Measurements from ENCODE around the gene LRBA. TPM values are rescaled to one million over a fixed set of nuclear protein-coding genes. Genes with fewer than 3 reads are reported as not detected.

Gene LRBA
- total and polyA plus RNA-seq, 4 donors, result 8.2 to 69.8 (median 32.8) TPM

- TF ChIP-seq FOXA2 (IDR thresholded peaks at IDR 0.05), result no peak
- TF ChIP-seq, protein P1, sequence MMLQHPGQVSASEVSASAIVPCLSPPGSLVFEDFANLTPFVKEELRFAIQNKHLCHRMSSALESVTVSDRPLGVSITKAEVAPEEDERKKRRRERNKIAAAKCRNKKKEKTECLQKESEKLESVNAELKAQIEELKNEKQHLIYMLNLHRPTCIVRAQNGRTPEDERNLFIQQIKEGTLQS (IDR thresholded peaks at IDR 0.05), result no peak
- no peak for TF ChIP-seq TAF1 (conservative IDR thresholded peaks at IDR 0.05)
- TF ChIP-seq, protein P2, sequence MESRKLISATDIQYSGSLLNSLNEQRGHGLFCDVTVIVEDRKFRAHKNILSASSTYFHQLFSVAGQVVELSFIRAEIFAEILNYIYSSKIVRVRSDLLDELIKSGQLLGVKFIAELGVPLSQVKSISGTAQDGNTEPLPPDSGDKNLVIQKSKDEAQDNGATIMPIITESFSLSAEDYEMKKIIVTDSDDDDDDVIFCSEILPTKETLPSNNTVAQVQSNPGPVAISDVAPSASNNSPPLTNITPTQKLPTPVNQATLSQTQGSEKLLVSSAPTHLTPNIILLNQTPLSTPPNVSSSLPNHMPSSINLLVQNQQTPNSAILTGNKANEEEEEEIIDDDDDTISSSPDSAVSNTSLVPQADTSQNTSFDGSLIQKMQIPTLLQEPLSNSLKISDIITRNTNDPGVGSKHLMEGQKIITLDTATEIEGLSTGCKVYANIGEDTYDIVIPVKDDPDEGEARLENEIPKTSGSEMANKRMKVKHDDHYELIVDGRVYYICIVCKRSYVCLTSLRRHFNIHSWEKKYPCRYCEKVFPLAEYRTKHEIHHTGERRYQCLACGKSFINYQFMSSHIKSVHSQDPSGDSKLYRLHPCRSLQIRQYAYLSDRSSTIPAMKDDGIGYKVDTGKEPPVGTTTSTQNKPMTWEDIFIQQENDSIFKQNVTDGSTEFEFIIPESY (IDR thresholded peaks at IDR 0.05), result no peak
- no peak for TF ChIP-seq SP1 (IDR thresholded peaks at IDR 0.05)
- no peak for TF ChIP-seq EGR1 (IDR thresholded peaks at IDR 0.05; ENCODE audit: low read depth in 2 of 2)
- no peak for TF ChIP-seq JUND (IDR thresholded peaks at IDR 0.05)
- no peak for TF ChIP-seq GABPA (IDR thresholded peaks at IDR 0.05 in 1 of 2, conservative IDR thresholded peaks at IDR 0.05 in 1 of 2)
- no peak for TF ChIP-seq HNF4G (IDR thresholded peaks at IDR 0.05)
- TF ChIP-seq REST (IDR thresholded peaks at IDR 0.05), result no peak
- TF ChIP-seq HNF4A (conservative IDR thresholded peaks at IDR 0.05), result no peak
- TF ChIP-seq RAD21 (IDR thresholded peaks at IDR 0.05), result no peak
- TF ChIP-seq RXRA (IDR thresholded peaks at IDR 0.05), result no peak
- H3K9me3 ChIP-seq (ENCODE audit: control insufficient read depth in 4 of 4, low read length in 3 of 4), result no peaks in the 10 kb centered on the region
- H3K4me3 ChIP-seq (ENCODE audit: low read depth in 1 of 3, low read length in 3 of 3), result no peak overlapping the region
- no peaks in the 10 kb centered on the region for H3K27me3 ChIP-seq (ENCODE audit: control insufficient read depth in 4 of 4, insufficient read depth in 4 of 4, low read length in 3 of 4)
- DNase-seq (ENCODE audit: low spot score), result no peak
- H3K9ac ChIP-seq (ENCODE audit: low read depth in 1 of 2, low read length in 2 of 2), result no peak overlapping the region
- H3K36me3 ChIP-seq (ENCODE audit: control insufficient read depth in 4 of 4, insufficient read depth in 3 of 4, low read depth in 1 of 4, low read length in 3 of 4), result no peaks in the 10 kb centered on the region
- no peak overlapping the region for H3K27ac ChIP-seq (ENCODE audit: low read depth in 1 of 2, low read length in 2 of 2)
- WGBS, result 86% methylated on average over 1 of the region's 1 CpG
- H3K4me1 ChIP-seq (ENCODE audit: control insufficient read depth in 4 of 4, insufficient read depth in 4 of 4, low read length in 3 of 4), result peaks cover 0 to 8% (median 3%) of the 10 kb centered on the region in 4 donors
Measured at GRCh38 chr4:150768497-150768896, 246.6 kb downstream of the LRBA start.

- WGBS, result over 99% methylated on average over 2 of the region's 2 CpGs
- no peaks in the 10 kb centered on the region for H3K9me3 ChIP-seq (ENCODE audit: control insufficient read depth in 4 of 4, low read length in 3 of 4)
- no peak for TF ChIP-seq SP1 (IDR thresholded peaks at IDR 0.05)
- TF ChIP-seq RXRA (IDR thresholded peaks at IDR 0.05), result no peak
- TF ChIP-seq, protein P3, sequence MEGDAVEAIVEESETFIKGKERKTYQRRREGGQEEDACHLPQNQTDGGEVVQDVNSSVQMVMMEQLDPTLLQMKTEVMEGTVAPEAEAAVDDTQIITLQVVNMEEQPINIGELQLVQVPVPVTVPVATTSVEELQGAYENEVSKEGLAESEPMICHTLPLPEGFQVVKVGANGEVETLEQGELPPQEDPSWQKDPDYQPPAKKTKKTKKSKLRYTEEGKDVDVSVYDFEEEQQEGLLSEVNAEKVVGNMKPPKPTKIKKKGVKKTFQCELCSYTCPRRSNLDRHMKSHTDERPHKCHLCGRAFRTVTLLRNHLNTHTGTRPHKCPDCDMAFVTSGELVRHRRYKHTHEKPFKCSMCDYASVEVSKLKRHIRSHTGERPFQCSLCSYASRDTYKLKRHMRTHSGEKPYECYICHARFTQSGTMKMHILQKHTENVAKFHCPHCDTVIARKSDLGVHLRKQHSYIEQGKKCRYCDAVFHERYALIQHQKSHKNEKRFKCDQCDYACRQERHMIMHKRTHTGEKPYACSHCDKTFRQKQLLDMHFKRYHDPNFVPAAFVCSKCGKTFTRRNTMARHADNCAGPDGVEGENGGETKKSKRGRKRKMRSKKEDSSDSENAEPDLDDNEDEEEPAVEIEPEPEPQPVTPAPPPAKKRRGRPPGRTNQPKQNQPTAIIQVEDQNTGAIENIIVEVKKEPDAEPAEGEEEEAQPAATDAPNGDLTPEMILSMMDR (IDR thresholded peaks at IDR 0.05; ENCODE audit: low read depth, low read length, missing input control), result no peak
- TF ChIP-seq EGR1 (IDR thresholded peaks at IDR 0.05; ENCODE audit: low read depth in 2 of 2), result no peak
- TF ChIP-seq FOXA2 (IDR thresholded peaks at IDR 0.05), result no peak
- TF ChIP-seq NR2F2 (IDR thresholded peaks at IDR 0.05), result no peak
- TF ChIP-seq HNF4A (conservative IDR thresholded peaks at IDR 0.05), result no peak
- no peak for TF ChIP-seq REST (IDR thresholded peaks at IDR 0.05)
- TF ChIP-seq RAD21 (IDR thresholded peaks at IDR 0.05), result no peak
- no peak for TF ChIP-seq FOXA1 (IDR thresholded peaks at IDR 0.05)
- TF ChIP-seq GABPA (IDR thresholded peaks at IDR 0.05 in 1 of 2, conservative IDR thresholded peaks at IDR 0.05 in 1 of 2), result no peak
- TF ChIP-seq, protein P1 (IDR thresholded peaks at IDR 0.05), result no peak
- TF ChIP-seq, protein P2 (IDR thresholded peaks at IDR 0.05), result no peak
- no peak for TF ChIP-seq TAF1 (conservative IDR thresholded peaks at IDR 0.05)
- no peak for TF ChIP-seq YY1 (IDR thresholded peaks at IDR 0.05)
- TF ChIP-seq HNF4G (IDR thresholded peaks at IDR 0.05), result no peak
- no peak for TF ChIP-seq JUND (IDR thresholded peaks at IDR 0.05)
Measured at GRCh38 chr4:150765216-150765615, 249.9 kb downstream of the LRBA start.

More at GRCh38 chr4:150765216-150765615, 249.9 kb downstream of the LRBA start:
- no peak for DNase-seq (ENCODE audit: low spot score)
- no peaks in the 10 kb centered on the region for H3K36me3 ChIP-seq (ENCODE audit: control insufficient read depth in 4 of 4, insufficient read depth in 3 of 4, low read depth in 1 of 4, low read length in 3 of 4)
- H3K27me3 ChIP-seq (ENCODE audit: control insufficient read depth in 4 of 4, insufficient read depth in 4 of 4, low read length in 3 of 4), result no peaks in the 10 kb centered on the region
- H3K4me1 ChIP-seq (ENCODE audit: control insufficient read depth in 4 of 4, insufficient read depth in 4 of 4, low read length in 3 of 4), result peaks cover 0 to 8% (median 3%) of the 10 kb centered on the region in 4 donors
- H3K27ac ChIP-seq (ENCODE audit: low read depth in 1 of 2, low read length in 2 of 2), result no peak overlapping the region
- H3K4me3 ChIP-seq (ENCODE audit: low read depth in 1 of 3, low read length in 3 of 3), result no peak overlapping the region
- no peak overlapping the region for H3K9ac ChIP-seq (ENCODE audit: low read depth in 1 of 2, low read length in 2 of 2)

All from liver (tissue), 9 donors.